GM21423 (cell line): Measurements from ENCODE around the gene ULK4.

ENCODE experiments used
- ATAC-seq: cut with Tn5 transposase; IDR thresholded peaks from one replicate; pipeline ENCODE4 v1.9.1; 2021; ENCODE audit warnings: mild to moderate bottlenecking, moderate library complexity; ENCODE audit not compliant: unreplicated experiment

Gene ULK4

GRCh38 chr3:41327718-41328117, 634.2 kb downstream of the ULK4 start:
- ATAC-seq: no peak

- no peak for ATAC-seq
Observed at GRCh38 chr3:41324156-41324475, 637.8 kb downstream of the ULK4 start.

- no peak for ATAC-seq
Observed at GRCh38 chr3:41323467-41324155, 638.3 kb downstream of the ULK4 start.

GRCh38 chr3:41321642-41321980, 640.3 kb downstream of the ULK4 start:
- ATAC-seq: no peak

DNA sequence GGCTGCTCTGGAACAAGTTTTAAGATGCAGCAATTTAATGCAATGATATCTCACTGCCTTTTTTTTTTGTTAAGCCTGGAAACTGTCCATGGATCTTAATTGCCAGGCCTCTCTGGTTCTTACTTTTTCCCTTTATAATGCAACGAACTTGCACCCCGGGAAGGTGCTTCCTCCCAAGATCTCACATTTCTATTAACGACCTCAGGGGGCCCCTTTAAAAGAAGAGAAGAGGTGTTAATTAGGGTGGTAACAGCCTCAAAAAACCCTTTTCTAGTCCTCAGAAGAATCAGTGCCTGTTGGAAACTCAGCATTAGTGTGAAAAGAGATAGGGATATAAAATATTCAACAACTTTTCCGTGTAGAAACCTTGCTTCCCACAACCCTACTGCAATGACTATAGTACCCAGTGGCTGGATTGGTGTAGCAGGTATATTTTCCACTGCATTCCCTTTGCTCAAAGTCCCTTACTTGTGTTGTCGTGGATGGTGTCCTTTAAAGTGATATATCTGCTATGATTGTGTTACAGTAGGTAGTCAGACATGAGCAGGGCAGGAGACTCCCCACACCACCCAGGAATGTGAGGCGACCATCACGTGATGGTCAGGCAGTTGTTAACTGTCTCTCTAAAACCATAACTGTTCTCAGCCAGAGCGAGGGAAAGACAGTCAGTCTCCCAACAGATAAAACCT, 640.8 kb downstream of the ULK4 start:
- no peak for ATAC-seq

DNA sequence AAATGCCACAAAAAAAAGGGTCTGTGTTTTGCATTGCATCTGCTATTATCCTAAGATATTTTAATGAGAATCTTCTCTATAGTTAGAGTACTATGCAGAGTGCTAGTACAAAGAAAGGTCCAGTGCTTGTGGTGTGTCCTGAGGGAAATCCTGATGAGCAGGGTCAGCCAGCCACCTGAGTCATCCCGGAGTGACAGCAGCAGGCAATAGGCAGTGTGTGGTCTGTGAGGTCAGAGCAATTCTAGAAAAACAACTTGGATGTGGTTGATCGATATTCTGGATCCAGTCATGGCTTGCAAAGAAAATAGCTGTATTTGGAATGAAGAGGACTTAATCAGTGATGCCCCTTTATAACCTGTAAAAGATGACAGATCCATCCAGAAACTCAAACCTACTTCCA, 643.4 kb downstream of the ULK4 start:
- ATAC-seq: no peak

- ATAC-seq: no peak
Observed at GRCh38 chr3:41317718-41318117, 644.2 kb downstream of the ULK4 start.

DNA sequence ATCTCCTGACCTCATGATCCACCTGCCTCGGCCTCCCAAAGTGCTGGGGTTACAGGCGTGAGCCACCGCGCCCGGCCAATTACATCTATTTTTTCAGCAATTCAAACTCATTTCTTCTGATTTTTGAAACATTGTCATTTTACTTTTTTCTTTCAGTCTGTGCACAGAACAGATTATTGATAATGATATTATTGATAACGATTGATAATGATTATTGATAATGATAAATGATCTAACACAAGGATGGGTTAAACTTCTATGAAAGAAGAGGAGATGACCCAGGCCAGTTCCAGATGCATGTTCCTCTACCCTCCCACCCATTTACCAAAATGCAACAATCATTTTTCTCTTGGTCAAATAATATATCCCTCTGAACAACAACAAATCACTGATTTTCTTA, 644.6 kb downstream of the ULK4 start:
- no peak for ATAC-seq

- ATAC-seq: no peak
Observed at GRCh38 chr3:41315126-41315525, 646.8 kb downstream of the ULK4 start.

- ATAC-seq: no peak
Observed at GRCh38 chr3:41308119-41308518, 653.8 kb downstream of the ULK4 start.

- no peak for ATAC-seq
Observed at GRCh38 chr3:41307065-41307464, 654.8 kb downstream of the ULK4 start.

DNA sequence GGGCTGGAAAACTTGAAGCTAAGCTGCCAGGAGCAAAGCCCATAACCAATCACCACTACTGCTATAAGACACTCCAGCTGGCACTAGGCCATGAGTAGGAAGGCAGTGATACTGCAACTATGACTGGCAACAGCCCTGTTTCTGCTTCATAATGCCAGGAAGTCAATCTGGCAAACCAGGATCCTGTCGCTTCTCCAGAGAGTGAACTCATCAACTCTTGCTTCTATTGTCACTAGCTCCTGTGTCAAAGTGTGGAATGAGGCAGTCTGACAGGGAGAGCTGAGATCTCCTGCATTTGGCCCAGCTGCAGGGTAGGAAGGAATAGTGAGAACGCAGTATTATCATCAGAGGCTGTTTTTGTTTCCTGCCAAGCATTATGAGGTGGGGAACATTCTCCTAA, 657.3 kb downstream of the ULK4 start:
- no peak for ATAC-seq

- no peak for ATAC-seq
Observed at GRCh38 chr3:41302295-41302694, 659.6 kb downstream of the ULK4 start.

DNA sequence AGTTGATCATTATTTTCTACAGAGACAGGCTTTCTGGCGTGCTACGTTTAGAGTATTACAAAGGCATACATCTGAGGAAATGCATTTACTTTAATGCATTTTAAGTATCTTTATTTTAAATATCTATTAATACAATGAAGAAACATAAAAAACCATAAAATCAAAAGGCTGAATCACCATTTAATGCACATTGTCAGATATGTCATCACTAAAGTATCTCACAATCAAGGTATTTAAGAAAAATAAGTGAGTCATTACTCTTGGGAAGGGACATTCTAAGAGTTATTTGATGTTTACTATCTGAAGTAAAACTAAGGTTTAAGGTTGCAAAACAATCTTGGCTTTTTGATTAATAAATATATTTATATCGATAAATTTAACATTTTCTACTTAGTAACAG, 660.4 kb downstream of the ULK4 start:
- no peak for ATAC-seq

GRCh38 chr3:41299036-41299435, 662.9 kb downstream of the ULK4 start:
- ATAC-seq: no peak

DNA sequence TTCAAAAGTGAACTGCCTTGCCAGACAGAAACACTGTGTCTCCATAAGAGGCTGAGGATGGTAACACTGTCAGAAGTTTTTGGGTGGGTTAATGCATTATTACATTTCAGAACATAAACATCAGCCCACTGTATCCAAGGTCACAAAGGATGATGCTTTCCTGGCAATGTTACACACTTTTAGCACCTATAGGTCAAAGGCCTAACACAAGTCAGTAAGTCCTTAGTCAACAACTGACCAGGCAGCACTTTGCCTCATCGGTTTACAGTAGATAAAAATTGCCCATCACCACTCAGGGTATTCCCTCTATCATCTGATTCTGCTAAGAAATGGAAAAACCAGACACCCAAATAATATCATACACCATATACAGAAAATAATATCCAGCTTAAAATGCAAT, 664.2 kb downstream of the ULK4 start:
- ATAC-seq: no peak

DNA sequence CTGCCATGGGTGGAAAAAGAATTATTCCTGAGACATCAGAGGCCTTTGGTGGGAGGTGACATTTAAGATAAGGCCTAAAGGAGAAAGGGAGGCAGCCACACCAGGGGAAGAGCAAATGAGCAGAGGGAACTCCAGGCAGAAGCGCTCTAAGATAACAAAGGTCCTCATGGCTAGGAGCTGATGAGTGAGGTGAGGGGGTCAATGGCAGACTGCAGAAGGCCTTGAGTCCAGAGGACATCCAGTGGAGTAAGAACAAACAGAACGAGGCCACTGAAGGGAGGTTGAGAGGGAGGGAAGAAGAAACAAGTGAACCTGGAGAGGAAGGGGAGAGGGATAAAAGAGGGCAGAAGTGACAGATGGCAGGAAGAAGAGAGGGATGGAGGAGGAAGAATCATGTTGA, 665.3 kb downstream of the ULK4 start:
- no peak for ATAC-seq

DNA sequence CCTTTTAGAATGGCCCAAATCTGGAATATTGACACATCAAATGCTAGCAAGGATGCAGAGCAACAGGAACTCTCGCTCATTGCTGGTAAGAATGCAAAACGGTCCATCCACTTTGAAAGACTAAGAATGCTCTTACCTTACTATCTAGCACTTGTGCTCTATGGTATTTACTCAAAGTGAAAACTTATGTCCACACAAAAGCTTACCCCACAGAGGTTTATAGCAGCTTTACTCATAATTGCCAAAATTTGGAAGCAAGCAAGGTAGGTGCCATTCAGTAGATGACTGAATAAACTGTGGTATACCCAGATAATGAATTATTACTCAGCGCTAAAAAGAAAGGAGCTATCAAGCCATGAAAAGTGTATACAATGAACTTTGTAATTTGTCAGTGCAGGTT, 666.2 kb downstream of the ULK4 start:
- no peak for ATAC-seq

DNA sequence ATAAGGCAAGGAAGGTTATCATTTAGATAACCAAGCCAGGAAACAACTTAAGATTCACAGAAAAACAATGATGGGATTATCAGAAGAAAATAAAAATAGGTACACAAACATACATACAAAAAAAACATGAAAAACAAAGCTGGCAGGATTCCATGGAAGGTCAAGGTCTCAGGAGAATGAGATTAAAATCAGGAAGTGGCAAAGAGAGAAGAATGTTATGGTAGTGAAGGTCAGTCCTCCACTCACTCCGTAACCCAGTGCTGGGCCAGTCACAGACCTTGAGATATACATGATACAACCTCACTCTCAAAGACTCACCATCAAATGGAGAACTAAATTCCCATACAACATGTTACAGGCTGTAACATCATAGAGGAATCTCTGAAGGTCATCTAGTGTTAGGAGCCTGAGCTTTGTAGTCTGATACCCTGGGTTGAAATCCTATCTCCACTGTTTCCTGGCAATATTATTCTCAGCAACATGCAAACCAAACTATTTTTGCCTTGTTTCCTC, 668.7 kb downstream of the ULK4 start:
- ATAC-seq: no peak

- ATAC-seq: no peak
Observed at GRCh38 chr3:41290736-41291135, 671.2 kb downstream of the ULK4 start.

GRCh38 chr3:41290306-41290705, 671.6 kb downstream of the ULK4 start:
- ATAC-seq: no peak

DNA sequence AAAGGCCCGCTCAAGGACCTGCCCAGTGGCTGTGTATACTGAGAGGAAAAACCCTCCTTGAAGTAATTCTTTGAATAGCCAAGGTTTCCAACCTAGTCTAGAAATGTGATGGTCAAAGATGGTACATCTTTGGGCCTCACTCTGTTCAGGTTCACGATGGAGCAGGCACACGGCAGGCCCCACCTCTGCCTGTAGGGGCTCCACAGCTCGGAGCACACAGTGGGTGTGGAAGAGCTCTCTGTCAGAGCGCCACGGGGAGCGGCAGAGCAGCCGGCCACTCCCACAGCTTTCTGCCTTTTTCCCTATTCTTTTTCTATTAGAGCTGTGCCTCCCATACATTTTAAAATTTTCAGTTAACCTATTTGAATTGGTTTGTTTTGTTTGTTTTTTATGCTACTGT, 673.1 kb downstream of the ULK4 start:
- ATAC-seq: no peak

DNA sequence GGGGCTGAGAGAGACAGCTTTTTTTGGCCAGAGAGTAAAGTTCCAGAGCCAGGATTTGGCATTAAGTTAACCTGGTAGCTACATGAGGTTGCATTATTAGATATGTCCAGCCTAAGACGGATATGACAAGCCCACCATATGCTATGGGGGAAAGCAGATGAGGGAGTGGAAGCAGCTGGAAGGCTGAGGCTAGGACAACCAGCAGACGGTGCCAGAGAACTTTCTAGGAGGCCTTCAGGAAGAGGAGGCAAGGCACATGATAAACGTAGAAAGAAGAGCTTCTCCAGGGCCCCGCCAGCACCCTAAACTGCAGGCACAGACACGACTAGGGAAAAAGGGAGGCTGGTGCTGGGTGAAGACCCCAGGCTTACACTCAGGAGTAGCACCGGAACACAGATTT, 675.6 kb downstream of the ULK4 start:
- no peak for ATAC-seq
